T-helper 2 cell treated with Interferon-gamma antibody and Interleukin-4, amounts not matched to agents 5 μg/mL and 100 μg/mL, for 36 hours (primary cell): ENCODE data around the gene MIEF1.

Source experiments
- DNase-seq: peaks from one replicate; pipeline ENCODE4 v3.0.0; 2021; ENCODE audit warnings: low spot score
- H3K27ac Mint-ChIP-seq: one replicate; pipeline ENCODE4 v1.8.0; 2021; ENCODE audit warnings: mild to moderate bottlenecking, mixed read lengths
- H3K27me3 Mint-ChIP-seq: one replicate; pipeline ENCODE4 v1.8.0; 2021; ENCODE audit warnings: low read depth, mixed read lengths
- H3K36me3 Mint-ChIP-seq: one replicate; pipeline ENCODE4 v1.8.0; 2021; ENCODE audit warnings: low read depth, mixed read lengths
- H3K4me1 Mint-ChIP-seq: one replicate; pipeline ENCODE4 v1.8.0; 2021; ENCODE audit warnings: low read depth, mixed read lengths
- H3K4me3 Mint-ChIP-seq: one replicate; pipeline ENCODE4 v1.8.0; 2022; ENCODE audit warnings: mild to moderate bottlenecking, moderate library complexity, mixed read lengths
- H3K9me3 Mint-ChIP-seq: one replicate; pipeline ENCODE4 v1.8.0; 2021; ENCODE audit warnings: mixed read lengths

Gene MIEF1

GRCh38 chr22:39565414-39565944, 63.4 kb downstream of the MIEF1 start:
- Mint-ChIP-seq H3K27me3 (peaks cover 7% of the 10 kb centered on the region), H3K9me3 (peaks cover 5% of the 10 kb centered on the region), H3K27ac (peak overlapping the region; percentile 5), H3K36me3 (peaks cover 3% of the 10 kb centered on the region), H3K4me1 (peaks cover 11% of the 10 kb centered on the region), H3K4me3 (no peak overlapping the region)
- no peak for DNase-seq

GRCh38 chr22:39567135-39567946, 65.3 kb downstream of the MIEF1 start:
- no peak for DNase-seq
- Mint-ChIP-seq H3K4me3 (peak overlapping the region; percentile 49), H3K27me3 (peaks cover 4% of the 10 kb centered on the region), H3K4me1 (peaks cover 11% of the 10 kb centered on the region), H3K9me3 (peaks cover 5% of the 10 kb centered on the region), H3K27ac (peak overlapping the region; percentile 59), H3K36me3 (peaks cover 3% of the 10 kb centered on the region)
